T-helper 2 cell treated with Interferon-gamma antibody and Interleukin-4, amounts not matched to agents 100 ng/mL and 5 ng/mL, for 36 hours (primary cell): Measurements from ENCODE around the gene RNF34. TPM values are rescaled to one million over a fixed set of nuclear protein-coding genes. Genes with fewer than 3 reads are reported as not detected.

Experiments
- intact Hi-C: fragments of 100-400 bp; cut with micrococcal nuclease; formaldehyde crosslinking; loops from one replicate; pipeline ENCODE4 v1.15.1; 2023
- total RNA-seq: library from RNA; stranded (reverse); gene quantifications from 2 replicates; pipeline ENCODE4 v1.2.3, GENCODE V29; 2022

RNF34 gene
- total RNA-seq, 1 donor from 2014 or later, result 90.9 TPM

- intact Hi-C loops, result loop anchor here (5.0 kb wide), 2 partner anchors 64 to 421 kb away; partner anchors contain the start of genes PSMD9 and RNF34
These were observed 66.2 kb downstream of the RNF34 start for GRCh38 chr12:121465921-121466793.

DNA sequence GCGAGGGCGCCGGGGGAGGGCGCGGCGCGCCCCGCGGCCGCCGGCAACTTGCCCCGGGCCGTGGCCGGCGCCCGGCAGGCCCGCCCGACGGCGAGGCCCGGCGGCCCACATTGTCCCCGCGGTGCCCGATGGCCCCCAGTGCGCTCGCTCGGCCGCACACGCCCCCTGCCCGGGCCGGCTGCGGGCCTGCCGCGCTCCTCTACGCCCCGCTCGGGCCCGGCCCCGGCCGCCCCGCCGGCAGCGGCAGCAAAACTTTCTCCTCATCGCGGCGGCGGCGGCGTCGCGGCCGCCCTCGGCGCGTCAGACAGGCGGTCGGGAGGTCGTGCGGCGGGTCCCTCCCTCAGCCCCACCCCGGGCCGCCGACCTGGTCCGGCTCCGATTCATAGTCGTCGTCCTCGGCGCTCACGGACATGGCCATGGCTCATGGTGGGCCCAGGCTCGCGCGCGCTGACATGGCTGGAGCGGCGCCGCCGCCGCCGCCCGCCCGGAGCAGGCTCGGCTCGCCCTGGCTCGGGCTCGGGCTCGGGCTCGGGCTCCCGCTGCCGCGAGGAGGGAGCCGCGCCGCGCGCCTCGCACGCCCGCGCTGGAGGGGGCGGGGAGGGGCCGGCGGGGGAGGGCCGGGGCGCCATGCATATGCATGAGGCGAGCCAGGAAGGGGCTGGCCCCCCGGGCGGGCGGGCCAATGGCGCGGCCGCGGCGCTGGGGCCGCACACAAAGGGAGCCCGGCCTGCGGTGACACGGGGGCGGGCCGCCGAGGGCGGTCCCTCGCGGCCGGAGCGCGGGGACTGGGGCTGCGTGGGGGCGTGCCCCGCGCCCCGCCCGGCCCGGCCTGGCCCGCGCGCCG, 67.1 kb downstream of the RNF34 start:
- intact Hi-C loops, result loop anchor here (1.0 to 5.0 kb wide), 3 partner anchors 65 to 420 kb away; partner anchors contain the start of genes ANAPC5, PSMD9 and RNF34

DNA sequence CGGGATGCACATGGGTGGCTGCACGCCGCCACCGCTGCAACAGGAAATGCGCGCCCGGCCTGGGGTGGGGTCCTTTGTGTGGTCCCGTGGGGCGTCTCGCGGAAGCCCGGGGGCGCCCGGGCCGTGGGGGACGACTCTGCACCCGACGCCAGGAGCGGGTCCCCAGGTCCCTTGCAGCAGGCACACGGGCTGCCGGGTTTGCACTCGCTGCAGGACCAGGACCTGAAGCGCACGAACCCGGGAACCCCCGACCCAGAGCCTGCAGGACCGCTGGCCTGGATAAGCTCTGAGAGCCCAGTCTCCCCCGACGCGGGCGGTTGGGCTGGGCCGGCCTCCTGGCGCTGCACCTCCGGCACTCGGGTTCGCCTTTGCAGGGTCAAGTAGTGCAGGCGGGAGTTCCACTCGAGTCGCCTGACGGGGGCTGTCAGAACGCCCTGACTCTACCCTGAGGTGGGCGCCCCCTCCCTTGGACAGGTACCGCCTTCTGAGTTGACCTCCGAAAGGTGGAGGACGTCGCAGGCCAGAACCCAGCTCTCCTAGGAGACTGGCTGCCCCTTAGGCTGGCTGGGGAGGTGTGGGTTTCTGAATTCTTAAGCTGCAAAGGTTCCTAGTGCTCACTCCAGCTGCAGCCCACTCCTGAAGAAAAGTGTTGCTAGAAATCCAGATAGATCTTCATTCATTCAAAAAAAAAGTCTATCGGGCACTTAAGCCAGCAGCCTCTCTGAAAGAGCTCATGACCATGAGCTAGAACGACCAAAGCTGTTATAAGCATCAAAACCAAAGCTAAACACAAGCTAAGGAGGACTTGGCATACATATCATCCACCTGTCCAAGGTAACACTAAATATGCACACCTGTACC, 68.0 kb downstream of the RNF34 start:
- intact Hi-C loops, result loop anchor here (1.0 to 5.0 kb wide), 3 partner anchors 66 to 419 kb away; partner anchors contain the start of genes ANAPC5, PSMD9 and RNF34

DNA sequence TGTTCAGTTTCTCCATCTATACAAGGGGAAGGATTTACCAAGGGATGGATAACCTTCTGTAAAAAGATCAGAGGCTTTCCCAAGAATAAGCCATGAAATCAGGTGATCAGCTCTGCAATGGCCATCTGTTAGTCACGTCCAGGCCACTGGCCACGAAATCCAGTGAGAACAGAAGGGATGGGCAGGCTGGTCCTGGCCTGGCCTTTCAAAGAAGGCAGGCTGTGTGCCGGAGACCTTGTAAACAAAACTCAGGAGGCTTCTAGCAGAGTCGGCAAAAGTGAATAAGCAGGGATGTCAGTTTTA, 68.5 kb downstream of the RNF34 start:
- intact Hi-C loops, result loop anchor here (5.0 kb wide), 2 partner anchors 66 to 419 kb away; partner anchors contain the start of genes PSMD9 and RNF34

- intact Hi-C loops, result no loop called here
These were observed 70.8 kb downstream of the RNF34 start for GRCh38 chr12:121470751-121471150.

DNA sequence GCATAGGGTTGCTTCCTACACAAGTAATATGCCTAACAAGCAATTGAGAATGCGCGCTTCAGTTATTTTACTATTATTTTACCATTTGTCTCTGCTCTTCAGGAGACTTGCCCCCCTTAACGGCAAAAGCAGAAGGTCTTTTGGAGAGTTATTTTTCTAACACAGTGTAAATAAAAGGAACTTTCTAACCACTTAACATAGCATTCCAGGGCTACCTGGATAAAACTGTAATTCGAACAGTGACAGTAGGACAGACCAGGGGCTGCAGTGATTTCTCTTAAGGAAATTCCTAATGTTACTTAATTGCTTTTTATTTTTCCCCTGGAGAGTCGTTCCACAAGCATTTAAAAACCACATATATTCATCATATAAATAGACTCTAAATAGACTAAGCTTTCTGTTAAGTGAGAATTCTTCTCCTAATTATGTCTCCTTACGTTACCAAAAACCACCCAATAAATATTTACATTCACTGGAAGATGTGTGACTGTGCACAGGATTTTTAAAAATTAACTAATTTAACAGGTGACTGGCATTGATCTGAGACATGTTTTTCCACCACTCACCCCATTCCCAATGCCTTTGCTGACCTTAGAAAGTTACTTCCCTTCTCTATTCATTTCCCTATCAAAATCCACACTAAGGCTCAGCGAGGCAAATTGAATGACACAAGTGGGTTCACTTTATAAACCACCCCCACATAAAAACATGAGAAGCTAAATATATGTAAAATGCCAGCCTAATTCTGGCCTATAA, 72.4 kb downstream of the RNF34 start:
- intact Hi-C loops, result no loop called here

Other genes starting within 250 kb of the RNF34 start
- 45.5 and 47.0 TPM in 2 replicates for gene P2RX4, start 190.0 kb upstream of the RNF34 start, total RNA-seq
- 30.5 and 31.2 TPM in 2 replicates for gene CAMKK2, start 103.4 kb upstream of the RNF34 start, total RNA-seq
- 136 and 147 TPM in 2 replicates for gene ANAPC5, start 47.7 kb upstream of the RNF34 start, total RNA-seq
- 58.2 and 60.4 TPM in 2 replicates for gene KDM2B, start 180.9 kb downstream of the RNF34 start, total RNA-seq
- gene ORAI1, start 226.4 kb downstream of the RNF34 start, total RNA-seq, result 60.5 and 63.9 TPM in 2 replicates